T-cell (primary cell): ENCODE measurements around the gene OCIAD1. TPM values are rescaled to one million over a fixed set of nuclear protein-coding genes. Genes with fewer than 3 reads are reported as not detected.

Source experiments
- ATAC-seq, 4 experiments: fragments of 200-7000 bp in 3 of 4; fragments of 150-1000 bp in 1 of 4; cut with Tn5 transposase; replicated peaks in 1 of 4; 1 replicate in 3 of 4; 2 replicates in 1 of 4; pipeline ENCODE4 v1.10.0; 2021; ENCODE audit warnings: moderate library complexity in 3 of 4, mild to moderate bottlenecking in 2 of 4, moderate number of reproducible peaks in 1 of 4
- CTCF ChIA-PET, 2 donors: fragments of 300-600 bp; sonication (Branson Sonifier 250); formaldehyde crosslinking; loops; one replicate each; lab custom pipeline; 2022; ENCODE audit warnings: antibody characterized with exemption in 2 of 2; lab: Charles Lee
- POLR2A ChIA-PET, 2 donors: fragments of 300-600 bp; sonication (Branson Sonifier 250); formaldehyde crosslinking; loops; one replicate each; lab custom pipeline; 2022; ENCODE audit warnings: antibody characterized with exemption in 2 of 2; lab: Charles Lee
- DNase-seq, 35 experiments: peaks; one replicate each; pipeline versions ENCODE4 v3.0.0 to v3.0.0-alpha.2; 2013 to 2023
- H3K27ac ChIP-seq: one replicate; pipeline ENCODE4 v1.5.1; 2013; ENCODE audit warnings: low read length
- H3K27me3 ChIP-seq, 2 experiments: replicated peaks in 1 of 2; 1 replicate in 1 of 2; 2 replicates in 1 of 2; pipeline versions ENCODE4 v1.6.1 to v1.7.0; 2013; ENCODE audit warnings: low read length in 1 of 2, mixed read lengths in 1 of 2; ENCODE audit not compliant: control insufficient read depth in 2 of 2, insufficient read depth in 2 of 2; ENCODE audit errors: extremely low read depth in 1 of 2
- H3K36me3 ChIP-seq, 2 donors: 1 replicate in 1 of 2; 2 replicates in 1 of 2; pipeline versions ENCODE4 v1.6.1 to v1.7.0; 2013; ENCODE audit warnings: low read length in 1 of 2; ENCODE audit not compliant: control insufficient read depth in 2 of 2, insufficient read depth in 1 of 2; ENCODE audit errors: extremely low read depth in 1 of 2
- H3K4me1 ChIP-seq, 2 experiments: 1 replicate in 1 of 2; 2 replicates in 1 of 2; pipeline versions ENCODE4 v1.6.1 to v1.7.0; 2013; ENCODE audit warnings: low read length in 2 of 2, mixed read lengths in 1 of 2; ENCODE audit not compliant: insufficient read depth in 2 of 2, control insufficient read depth in 1 of 2; ENCODE audit errors: extremely low read depth in 1 of 2
- H3K4me3 ChIP-seq, 2 donors: 1 replicate in 1 of 2; 2 replicates in 1 of 2; pipeline versions ENCODE4 v1.5.1 to v1.7.0; 2013; ENCODE audit warnings: mild to moderate bottlenecking in 2 of 2, low read length in 1 of 2, moderate library complexity in 1 of 2; ENCODE audit not compliant: control insufficient read depth in 1 of 2; ENCODE audit errors: extremely low read depth in 1 of 2
- H3K9me3 ChIP-seq: 2 replicates; pipeline ENCODE4 v1.7.0; 2013
- H3K27ac Mint-ChIP-seq, 2 donors: one replicate each; pipeline ENCODE4 v1.8.0; 2020 to 2021; ENCODE audit warnings: mild to moderate bottlenecking in 2 of 2, mixed read lengths in 2 of 2
- H3K27me3 Mint-ChIP-seq, 2 donors: one replicate each; pipeline ENCODE4 v1.8.0; 2021 to 2022; ENCODE audit warnings: mixed read lengths in 2 of 2
- H3K36me3 Mint-ChIP-seq: one replicate; pipeline ENCODE4 v1.8.0; 2021; ENCODE audit warnings: mixed read lengths
- H3K4me1 Mint-ChIP-seq, 3 donors: one replicate each; pipeline ENCODE4 v1.8.0; 2020 to 2022; ENCODE audit warnings: mixed read lengths in 3 of 3, mild to moderate bottlenecking in 1 of 3
- H3K4me3 Mint-ChIP-seq, 3 donors: one replicate each; pipeline ENCODE4 v1.8.0; 2020 to 2022; ENCODE audit warnings: mild to moderate bottlenecking in 3 of 3, mixed read lengths in 3 of 3, moderate library complexity in 3 of 3
- H3K9me3 Mint-ChIP-seq, 3 donors: one replicate each; pipeline ENCODE4 v1.8.0; 2020 to 2022; ENCODE audit warnings: mixed read lengths in 3 of 3
- WGBS: methylation state at CpG from one replicate; pipeline ENCODE4 v1.1.5; 2013; ENCODE audit warnings: missing lambda C conversion rate; ENCODE audit not compliant: insufficient coverage; 5-methylcytosine and 5-hydroxymethylcytosine counted together
- total RNA-seq, 35 experiments: library from RNA in 6 of 35; stranded (reverse) in 6 of 35; fragments of 120-200 nt in 1 of 35; gene quantifications; one replicate each; pipeline versions ENCODE4 v1.2.1 to v1.2.4 and lab custom pipeline; 2013 to 2026

OCIAD1 gene
- total RNA-seq, 5 donors from 2014 or later (not counting 1 experiment from before 2014, with no cell fraction given) = 88.1 to 113 (median 106) TPM

- no peak overlapping the region for H3K4me3 ChIP-seq
- 100% methylated on average over 1 of the region's 4 CpGs for WGBS
- H3K27me3 Mint-ChIP-seq = no peaks in the 10 kb centered on the region
- ChIA-PET POLR2A (no interaction called here), CTCF (no interaction called here)
- no peak overlapping the region for H3K27ac Mint-ChIP-seq
- no peak for ATAC-seq
- no peak overlapping the region for H3K4me3 Mint-ChIP-seq
- H3K27me3 ChIP-seq = no peaks in the 10 kb centered on the region
- H3K27ac ChIP-seq = no peak overlapping the region
- no peaks in the 10 kb centered on the region for H3K9me3 Mint-ChIP-seq
- peaks cover 31% of the 10 kb centered on the region for H3K36me3 Mint-ChIP-seq
- H3K4me1 ChIP-seq = no peaks in the 10 kb centered on the region
- no peaks in the 10 kb centered on the region for H3K9me3 ChIP-seq
- peaks cover 5 to 55% of the 10 kb centered on the region in 2 donors for H3K36me3 ChIP-seq
- no peak for DNase-seq
- no peaks in the 10 kb centered on the region for H3K4me1 Mint-ChIP-seq
These were observed 22.9 kb downstream of the OCIAD1 start for GRCh38 chr4:48853604-48854394.

- no peaks in the 10 kb centered on the region for H3K9me3 ChIP-seq
- CTCF ChIA-PET = no interaction called here
- no peak for ATAC-seq
- POLR2A ChIA-PET = no interaction called here
- Mint-ChIP-seq H3K9me3 (no peaks in the 10 kb centered on the region), H3K27ac (peak overlapping the region in 1 of 2 donors; percentile 28), H3K27me3 (no peaks in the 10 kb centered on the region), H3K36me3 (peaks cover 28% of the 10 kb centered on the region), H3K4me3 (no peak overlapping the region), H3K4me1 (no peaks in the 10 kb centered on the region)
- no peak overlapping the region for H3K4me3 ChIP-seq
- peaks cover 5 to 58% of the 10 kb centered on the region in 2 donors for H3K36me3 ChIP-seq
- no CpG with 5 or more reads among the region's 1 CpG for WGBS
- DNase-seq = no peak
- H3K27me3 ChIP-seq = no peaks in the 10 kb centered on the region
- no peaks in the 10 kb centered on the region for H3K4me1 ChIP-seq
- H3K27ac ChIP-seq = no peak overlapping the region
These were observed 23.5 kb downstream of the OCIAD1 start for GRCh38 chr4:48854395-48854683.

- Mint-ChIP-seq H3K27me3 (no peaks in the 10 kb centered on the region), H3K27ac (no peak overlapping the region), H3K4me3 (no peak overlapping the region), H3K36me3 (peaks cover 31% of the 10 kb centered on the region), H3K9me3 (no peaks in the 10 kb centered on the region), H3K4me1 (no peaks in the 10 kb centered on the region)
- H3K4me3 ChIP-seq = no peak overlapping the region
- no peak for ATAC-seq
- CTCF ChIA-PET = no interaction called here
- H3K27me3 ChIP-seq = no peaks in the 10 kb centered on the region
- DNase-seq = no peak
- POLR2A ChIA-PET = no interaction called here
- H3K27ac ChIP-seq = no peak overlapping the region
- peaks cover 5 to 60% of the 10 kb centered on the region in 2 donors for H3K36me3 ChIP-seq
- H3K4me1 ChIP-seq = no peaks in the 10 kb centered on the region
- no CpG with 5 or more reads among the region's 2 CpGs for WGBS
- no peaks in the 10 kb centered on the region for H3K9me3 ChIP-seq
These were observed 24.1 kb downstream of the OCIAD1 start for GRCh38 chr4:48854982-48855381.

DNA sequence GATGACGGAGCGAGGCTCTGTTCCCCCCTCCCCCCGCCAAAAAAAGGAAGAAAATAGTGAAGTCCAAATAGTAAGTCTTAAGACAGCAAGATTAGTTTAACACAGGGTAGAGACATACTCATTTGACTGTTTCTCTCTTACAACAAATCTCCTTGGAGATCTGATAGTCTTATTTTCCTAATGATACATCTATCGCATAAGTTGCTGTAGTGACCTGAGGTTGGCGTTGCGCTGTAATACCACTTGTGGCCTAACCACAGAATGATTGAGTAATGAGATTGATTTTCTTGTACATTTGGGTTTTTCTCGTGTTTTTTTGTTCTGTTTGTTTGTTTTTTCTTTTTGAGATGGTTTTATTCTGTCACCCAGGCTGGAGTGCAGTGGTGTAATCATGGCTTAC is 27.2 kb downstream of the OCIAD1 start:
- ChIA-PET POLR2A (no interaction called here), CTCF (interaction anchor here in 1 of 2 donors (0.6 kb wide), 1 partner anchor 104 kb away, joined by 5 read pairs; no protein-coding TSS in a partner anchor)
- Mint-ChIP-seq H3K36me3 (peaks cover 24% of the 10 kb centered on the region), H3K27me3 (no peaks in the 10 kb centered on the region), H3K4me1 (no peaks in the 10 kb centered on the region), H3K4me3 (no peak overlapping the region), H3K27ac (no peak overlapping the region), H3K9me3 (no peaks in the 10 kb centered on the region)
- H3K36me3 ChIP-seq = peaks cover 5 to 50% of the 10 kb centered on the region in 2 donors
- no peak for DNase-seq
- 75% methylated on average over 3 of the region's 7 CpGs for WGBS
- H3K9me3 ChIP-seq = no peaks in the 10 kb centered on the region
- no peaks in the 10 kb centered on the region for H3K4me1 ChIP-seq
- H3K27me3 ChIP-seq = no peaks in the 10 kb centered on the region
- H3K4me3 ChIP-seq = no peak overlapping the region
- no peak overlapping the region for H3K27ac ChIP-seq
- ATAC-seq = no peak

DNA sequence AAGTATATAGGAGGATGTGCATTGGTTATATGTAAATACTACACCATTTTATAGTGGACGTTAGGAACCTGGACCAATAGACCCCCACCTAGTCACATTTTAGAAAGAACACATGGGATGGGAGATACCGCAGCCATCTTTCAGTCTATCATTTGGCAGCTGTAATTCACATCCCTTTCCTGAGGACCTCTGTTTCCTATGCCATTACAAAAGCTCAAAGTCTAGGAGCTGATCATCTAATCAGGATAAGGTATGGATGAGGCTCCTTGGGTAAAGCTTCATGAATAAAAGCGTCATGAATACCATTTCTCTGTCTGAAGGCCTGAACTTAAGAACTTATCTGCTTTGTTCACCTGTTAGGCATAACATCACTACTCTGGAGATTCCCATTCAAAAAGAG is 31.1 kb downstream of the OCIAD1 start:
- peaks cover 5 to 30% of the 10 kb centered on the region in 2 donors for H3K36me3 ChIP-seq
- peaks cover 19% of the 10 kb centered on the region for H3K36me3 Mint-ChIP-seq

DNA sequence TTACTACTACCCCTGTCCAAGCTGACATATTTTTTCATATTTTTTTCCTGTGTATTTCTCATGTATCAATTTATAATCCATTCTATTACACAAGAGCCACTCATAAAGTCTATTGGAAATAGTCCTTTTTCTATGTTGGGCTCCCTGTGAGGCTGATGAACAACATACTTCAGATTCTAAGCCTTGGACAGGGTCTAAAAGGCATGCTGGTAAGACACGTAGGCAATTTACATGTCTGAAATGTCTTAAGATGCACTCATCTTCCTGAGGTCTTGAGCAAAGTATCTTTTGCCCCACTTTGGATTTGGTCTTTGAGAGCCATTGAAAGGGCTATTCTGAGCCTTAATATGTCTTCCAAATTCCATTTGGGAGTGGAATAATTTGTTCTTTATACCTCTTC is 31.8 kb downstream of the OCIAD1 start:
- no peaks in the 10 kb centered on the region for H3K27me3 ChIP-seq
- peaks cover 17% of the 10 kb centered on the region for H3K36me3 Mint-ChIP-seq
- CTCF ChIA-PET = no interaction called here
- no peak overlapping the region for H3K4me3 Mint-ChIP-seq
- H3K27ac Mint-ChIP-seq = peak overlapping the region in 1 of 2 donors; percentile 55
- H3K9me3 Mint-ChIP-seq = peaks cover 6 to 7% (median 6%) of the 10 kb centered on the region in 3 donors
- H3K4me3 ChIP-seq = no peak overlapping the region
- WGBS = 86% methylated on average over 1 of the region's 1 CpG
- no peak overlapping the region for H3K27ac ChIP-seq
- DNase-seq (no peak), ATAC-seq (no peak)
- no peaks in the 10 kb centered on the region for H3K27me3 Mint-ChIP-seq
- H3K4me1 ChIP-seq = no peaks in the 10 kb centered on the region
- POLR2A ChIA-PET = no interaction called here
- H3K9me3 ChIP-seq = no peaks in the 10 kb centered on the region
- H3K4me1 Mint-ChIP-seq = no peaks in the 10 kb centered on the region
- H3K36me3 ChIP-seq = peaks cover 5 to 28% of the 10 kb centered on the region in 2 donors

More for the DNA sequence above, 31.1 kb downstream of the OCIAD1 start:
- H3K9me3 Mint-ChIP-seq = peaks cover 6 to 7% (median 6%) of the 10 kb centered on the region in 3 donors
- no peak overlapping the region for H3K27ac Mint-ChIP-seq
- Histone ChIP-seq H3K4me1 (no peaks in the 10 kb centered on the region), H3K4me3 (no peak overlapping the region), H3K9me3 (no peaks in the 10 kb centered on the region), H3K27ac (no peak overlapping the region), H3K27me3 (no peaks in the 10 kb centered on the region)
- POLR2A ChIA-PET = no interaction called here
- CTCF ChIA-PET = no interaction called here
- no peaks in the 10 kb centered on the region for H3K4me1 Mint-ChIP-seq
- no peak for DNase-seq
- WGBS = 100% methylated on average over 1 of the region's 3 CpGs
- ATAC-seq = no peak
- H3K27me3 Mint-ChIP-seq = no peaks in the 10 kb centered on the region
- no peak overlapping the region for H3K4me3 Mint-ChIP-seq
